Right ventricle myocardium inferior (tissue), 1 donor: ENCODE measurements around the gene RAB27A. TPM values are rescaled to one million over a fixed set of nuclear protein-coding genes. Genes with fewer than 3 reads are reported as not detected.

ENCODE experiments used
- ATAC-seq: fragments of 200-7000 bp; cut with Tn5 transposase; one replicate; pipeline ENCODE4 v1.9.1; 2020; ENCODE audit warnings: mild to moderate bottlenecking, moderate library complexity
- DNase-seq: peaks from one replicate; pipeline ENCODE4 v3.0.0; 2021; ENCODE audit errors: missing footprints
- intact Hi-C: fragments of 100-400 bp; cut with DNase I; formaldehyde crosslinking; loops from one replicate; pipeline ENCODE4 v1.11.0; 2022
- total RNA-seq: library from RNA; stranded (reverse); fragmentation: NEBNext Ultra II Directional; extraction: Animal tissue kit (Norgen Biotek cat#: 25700); gene quantifications from one replicate; pipeline ENCODE4 v1.2.1, GENCODE V29; 2021
- donor health status: DM: no; HTN: yes; CAD: no; lungs with severe emphysema.

Gene RAB27A
- total RNA-seq, 1 donor from 2014 or later: 6.1 TPM

DNA sequence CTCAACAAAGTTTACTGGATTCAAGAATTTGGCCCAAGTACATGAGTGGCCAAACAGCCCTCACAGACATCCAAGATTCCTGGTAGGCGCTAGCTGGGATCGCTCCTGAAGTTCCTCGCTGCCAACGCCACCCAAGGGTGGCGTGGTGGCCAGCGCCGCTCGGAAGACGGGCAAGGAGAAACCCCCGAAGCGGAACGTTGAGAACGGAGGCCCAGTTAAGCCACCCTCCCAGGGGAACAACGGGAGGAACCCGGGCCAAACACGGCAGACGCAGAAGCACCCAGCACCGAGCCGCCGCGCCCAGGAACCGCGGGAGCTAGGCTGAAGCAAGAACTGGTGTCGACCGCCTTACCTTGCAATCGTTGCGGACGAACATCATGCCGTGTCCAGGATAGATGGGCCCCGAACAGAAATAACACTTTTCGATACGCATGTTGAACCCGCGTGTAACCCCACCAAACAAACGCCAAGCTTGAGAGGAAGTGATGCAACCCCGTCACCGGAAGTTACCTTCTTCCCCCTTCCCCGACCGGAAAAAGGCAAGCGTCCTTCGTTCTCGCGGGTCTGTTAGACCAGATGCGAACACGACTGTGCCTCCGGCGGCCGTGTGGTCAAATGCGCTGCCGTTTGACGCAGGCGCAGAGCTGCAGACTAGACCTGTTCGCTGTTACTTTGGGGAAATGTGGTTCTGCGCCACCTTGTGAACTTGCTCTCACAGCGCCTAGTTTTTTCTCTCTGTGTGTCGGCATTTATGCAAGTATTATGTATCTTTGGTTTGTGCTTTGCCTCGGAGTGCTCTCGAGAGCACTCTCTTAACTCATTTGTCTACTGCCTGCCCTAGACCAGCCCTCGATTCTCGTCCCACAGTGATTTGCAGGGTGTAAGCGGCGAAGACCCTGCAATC is 92.9 kb downstream of the RAB27A start, which contains the start of gene RSL24D1:
RSL24D1 (minus strand) TSS at position 484 of the 904 bp plus-strand sequence; CDS start at position 433, 51 bp downstream.
- intact Hi-C loops: no loop called here
- DNase-seq (peak; percentile 99), ATAC-seq (peak; percentile 100)

DNA sequence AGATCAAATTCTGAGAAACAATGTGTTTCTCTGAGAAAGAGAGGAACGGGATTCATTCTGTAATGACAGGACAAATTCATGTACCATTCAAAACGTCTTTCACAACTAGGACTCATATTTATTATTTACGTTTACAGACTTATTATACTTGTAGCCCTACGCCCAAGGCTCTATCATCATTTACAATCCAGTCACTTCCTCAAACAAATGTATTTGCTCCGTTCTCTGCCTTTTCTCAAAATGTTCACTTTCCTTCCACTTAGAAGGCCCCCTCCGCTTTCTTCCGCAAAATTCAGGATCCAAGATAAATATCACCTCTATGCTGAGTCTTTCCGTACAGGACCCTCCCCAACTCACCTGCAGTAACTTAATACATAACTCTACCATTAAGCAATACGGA is 93.6 kb downstream of the RAB27A start:
- ATAC-seq (no peak), DNase-seq (no peak)
- intact Hi-C loops: no loop called here

DNA sequence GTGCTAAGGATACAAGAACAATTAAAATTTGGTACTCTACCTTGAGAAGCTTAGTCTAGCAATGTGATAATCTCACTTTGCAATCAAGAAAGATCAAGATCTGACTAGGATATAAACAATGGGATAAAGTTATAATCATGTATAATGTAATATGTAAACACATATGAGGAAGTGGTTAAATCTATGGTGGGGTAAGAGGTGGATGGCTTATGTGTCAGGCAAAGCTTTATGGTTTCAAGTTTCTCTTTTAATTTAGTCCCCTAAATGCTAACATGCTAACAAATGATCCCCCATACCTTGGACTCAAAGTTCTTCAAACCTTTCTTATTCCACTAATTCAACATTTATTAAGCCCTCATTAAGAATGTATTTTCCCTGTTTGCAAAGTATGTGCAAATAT is 95.4 kb downstream of the RAB27A start:
- no peak for ATAC-seq
- no peak for DNase-seq
- intact Hi-C loops: no loop called here

DNA sequence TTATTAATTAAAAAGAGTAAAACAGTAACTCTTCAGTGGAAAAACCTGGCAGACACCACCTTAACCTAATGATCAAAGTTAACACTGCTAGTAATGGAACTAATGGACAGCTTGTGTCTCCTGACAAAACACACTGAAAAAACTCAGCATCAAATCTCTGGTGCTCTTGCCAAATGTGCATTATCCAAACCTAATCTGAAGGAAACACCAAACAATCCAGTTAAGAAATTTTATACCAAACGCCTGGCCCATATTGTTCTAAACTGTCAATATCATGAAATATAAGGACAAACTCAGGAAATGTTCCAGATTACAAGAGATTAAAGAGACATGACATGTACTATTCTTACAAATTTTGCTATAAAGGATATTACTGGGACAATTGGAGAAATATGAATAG is 103.3 kb downstream of the RAB27A start:
- no peak for DNase-seq
- intact Hi-C loops: no loop called here
- no peak for ATAC-seq

DNA sequence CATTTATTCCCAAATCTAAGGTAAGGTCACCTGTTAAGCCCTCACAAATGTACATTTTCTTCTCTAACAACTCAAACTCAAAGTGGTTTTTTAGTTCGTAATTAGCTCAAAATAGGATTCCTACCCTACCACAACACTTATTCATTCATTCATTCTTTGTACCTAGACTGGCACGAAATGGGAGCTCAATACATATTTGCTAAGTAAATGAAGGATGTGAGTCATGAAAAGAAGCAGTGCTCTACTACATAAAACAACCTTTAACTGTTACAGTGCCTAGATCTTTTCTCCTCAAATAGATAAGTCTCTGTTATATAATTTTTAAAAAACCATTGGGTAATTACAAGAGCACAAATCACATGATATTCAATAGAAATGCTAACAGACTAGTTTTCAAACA is 105.9 kb downstream of the RAB27A start:
- intact Hi-C loops: no loop called here
- no peak for DNase-seq
- no peak for ATAC-seq

DNA sequence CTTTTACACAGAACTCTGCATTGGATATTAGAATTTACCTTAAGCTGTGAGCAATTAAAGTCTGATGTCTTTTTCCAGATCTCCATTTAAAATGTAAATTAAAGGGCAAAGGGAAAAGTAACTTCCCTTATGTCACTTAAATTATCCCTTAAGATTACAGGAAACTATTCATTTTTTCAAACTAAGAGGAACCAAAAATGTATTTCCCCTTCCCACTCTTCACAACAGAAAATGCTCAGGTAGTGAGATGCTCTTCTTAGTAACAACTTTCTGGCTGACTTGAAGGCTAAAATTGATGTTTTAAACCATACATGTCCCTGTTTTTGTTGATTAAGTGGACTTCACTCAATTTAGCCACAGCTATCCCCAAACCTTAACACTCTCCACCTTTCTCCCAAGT is 110.5 kb downstream of the RAB27A start:
- intact Hi-C loops: no loop called here
- DNase-seq (no peak), ATAC-seq (no peak)

DNA sequence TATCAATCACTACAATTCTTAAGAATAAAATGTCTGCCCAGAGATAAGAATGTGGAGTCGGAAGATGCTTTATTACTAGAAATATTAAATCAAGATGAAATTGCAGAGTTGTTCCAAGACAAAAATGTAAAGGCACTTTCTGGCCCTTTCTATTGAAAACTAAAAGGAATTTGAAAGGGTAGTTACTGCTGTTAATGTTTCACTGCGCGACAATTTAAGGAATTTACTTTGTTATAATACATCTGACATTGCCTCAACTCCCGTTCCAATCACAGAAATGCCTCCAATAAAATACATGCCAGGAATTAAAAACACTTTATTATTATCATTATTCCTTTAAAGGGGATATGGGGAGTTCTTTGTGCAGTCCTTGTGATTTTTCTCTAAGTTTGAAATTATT is 119.3 kb downstream of the RAB27A start:
- no peak for DNase-seq
- intact Hi-C loops: no loop called here
- ATAC-seq: no peak

DNA sequence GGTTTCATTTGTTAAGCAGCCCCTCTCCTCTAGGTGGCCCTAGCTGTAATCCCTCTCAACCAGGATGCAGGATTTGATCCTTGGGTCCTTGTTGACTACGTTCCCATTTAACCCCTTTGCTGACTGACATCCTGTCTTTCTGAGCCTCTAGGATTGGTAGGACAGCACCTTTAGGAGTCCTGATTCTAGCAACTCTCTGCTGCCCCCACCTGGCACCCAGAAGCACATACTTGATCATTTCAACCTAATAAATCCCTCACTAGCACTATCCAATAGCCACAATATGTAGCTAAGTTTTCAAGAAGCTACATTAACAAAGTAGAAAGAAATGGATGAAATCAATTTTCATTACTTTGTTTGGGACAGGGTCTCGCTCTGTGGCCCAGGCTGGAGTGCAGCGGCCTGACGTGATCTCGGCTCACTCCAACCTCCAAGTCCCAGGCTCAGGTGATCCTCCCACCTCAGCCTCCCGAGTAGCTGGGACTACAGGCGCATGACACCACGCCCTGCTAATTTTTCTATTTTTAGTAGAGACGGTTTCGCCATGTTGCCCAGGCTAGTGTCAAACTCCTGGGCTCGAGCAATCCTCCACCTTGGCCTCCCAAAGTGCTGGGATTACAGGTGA is 121.2 kb downstream of the RAB27A start:
- intact Hi-C loops: no loop called here
- ATAC-seq (no peak), DNase-seq (no peak)

DNA sequence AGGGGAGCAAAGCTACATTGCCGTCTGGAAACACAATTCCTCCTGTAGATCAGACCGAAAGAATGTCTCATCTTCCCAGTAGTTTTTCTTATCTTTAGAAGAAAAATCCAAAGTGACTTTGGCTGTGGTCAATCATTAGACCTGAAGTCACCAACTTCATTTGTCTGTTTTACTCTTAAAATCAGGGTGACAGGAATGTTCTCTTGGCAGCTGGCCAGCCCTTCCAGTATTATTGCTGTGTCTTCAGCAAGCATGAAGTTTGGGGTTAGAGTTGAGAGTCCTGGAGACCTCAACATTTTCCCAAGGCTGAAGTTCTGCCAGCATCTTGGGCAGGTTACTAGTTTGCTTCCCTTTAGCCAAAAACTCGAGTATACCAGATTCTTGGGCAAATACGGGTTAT is 125.3 kb downstream of the RAB27A start:
- no peak for DNase-seq
- intact Hi-C loops: no loop called here
- no peak for ATAC-seq

Other genes starting within 250 kb of the RAB27A start
- 41.0 TPM for gene RSL24D1, start 92.9 kb downstream of the RAB27A start, total RNA-seq
- gene PIGBOS1, start 29.3 kb upstream of the RAB27A start, total RNA-seq: 7.0 TPM
- 3.2 TPM for gene PIGB, start 29.4 kb upstream of the RAB27A start, total RNA-seq
- 76.6 TPM for gene CCPG1, start 118.5 kb upstream of the RAB27A start, total RNA-seq
- gene PIERCE2, start 118.7 kb upstream of the RAB27A start, total RNA-seq: 6.2 TPM
- gene DNAAF4, start 218.4 kb upstream of the RAB27A start, total RNA-seq: 0.49 TPM